ENCODE results near the gene TMEM198. TPM values are rescaled to one million over a fixed set of nuclear protein-coding genes. Genes with fewer than 3 reads are reported as not detected.
A peak's percentile ranks its signal among the peaks of the same experiment; 100 is the strongest.

Gene TMEM198
- total RNA-seq, 1 donor from 2014 or later = 2.2 TPM

GRCh38 chr2:219561179-219562048 is 17.6 kb downstream of the TMEM198 start:
- DNase-seq (ENCODE audit: low read depth) = no peak

- DNase-seq (ENCODE audit: low read depth) = no peak
These were observed 18.5 kb downstream of the TMEM198 start for GRCh38 chr2:219562049-219563020.

GRCh38 chr2:219563271-219563928 is 19.6 kb downstream of the TMEM198 start:
- no peak for DNase-seq (ENCODE audit: low read depth)

GRCh38 chr2:219565130-219566080 is 21.6 kb downstream of the TMEM198 start:
- no peak for DNase-seq (ENCODE audit: low read depth)

GRCh38 chr2:219566640-219567039 is 22.8 kb downstream of the TMEM198 start:
- DNase-seq (ENCODE audit: low read depth) = no peak

- no peak for DNase-seq (ENCODE audit: low read depth)
These were observed 23.3 kb downstream of the TMEM198 start for GRCh38 chr2:219567131-219567530.

GRCh38 chr2:219567791-219568361 is 24.0 kb downstream of the TMEM198 start:
- no peak for DNase-seq (ENCODE audit: low read depth)

- peak; percentile 92 for DNase-seq (ENCODE audit: low read depth)
These were observed 25.2 kb downstream of the TMEM198 start for GRCh38 chr2:219569041-219569440.

GRCh38 chr2:219569635-219570034 is 25.8 kb downstream of the TMEM198 start:
- no peak for DNase-seq (ENCODE audit: low read depth)

- DNase-seq (ENCODE audit: low read depth) = no peak
These were observed 26.5 kb downstream of the TMEM198 start for GRCh38 chr2:219570194-219570923.

GRCh38 chr2:219570924-219571310 is 27.1 kb downstream of the TMEM198 start:
- no peak for DNase-seq (ENCODE audit: low read depth)

GRCh38 chr2:219571311-219572236 is 27.7 kb downstream of the TMEM198 start, which contains the start of gene OBSL1:
Gene OBSL1 (minus strand): TSS chr2:219571539. CDS start chr2:219571232, 307 bp downstream.
- peak; percentile 58 for DNase-seq (ENCODE audit: low read depth)

- DNase-seq (ENCODE audit: low read depth) = no peak
These were observed 28.6 kb downstream of the TMEM198 start, which contains the start of gene INHA for GRCh38 chr2:219572237-219573001. Gene INHA (plus strand): TSS chr2:219572310. CDS start chr2:219572375, 65 bp downstream.

GRCh38 chr2:219573166-219573565 is 29.3 kb downstream of the TMEM198 start:
- DNase-seq (ENCODE audit: low read depth) = no peak

GRCh38 chr2:219574484-219575311 is 30.9 kb downstream of the TMEM198 start:
- no peak for DNase-seq (ENCODE audit: low read depth)

Measured in renal cortical epithelial cell (primary cell).